Measurements from ENCODE around the gene ACAD8.
"Not testable (repeated sequence)": the region's sequence is repeated elsewhere in the genome, so short reads cannot be mapped to it uniquely, and the experiment has no call there.

ACAD8 gene

GRCh38 chr11:134283461-134284230 is 30.3 kb downstream of the ACAD8 start:
- TF ChIP-seq, protein P1, sequence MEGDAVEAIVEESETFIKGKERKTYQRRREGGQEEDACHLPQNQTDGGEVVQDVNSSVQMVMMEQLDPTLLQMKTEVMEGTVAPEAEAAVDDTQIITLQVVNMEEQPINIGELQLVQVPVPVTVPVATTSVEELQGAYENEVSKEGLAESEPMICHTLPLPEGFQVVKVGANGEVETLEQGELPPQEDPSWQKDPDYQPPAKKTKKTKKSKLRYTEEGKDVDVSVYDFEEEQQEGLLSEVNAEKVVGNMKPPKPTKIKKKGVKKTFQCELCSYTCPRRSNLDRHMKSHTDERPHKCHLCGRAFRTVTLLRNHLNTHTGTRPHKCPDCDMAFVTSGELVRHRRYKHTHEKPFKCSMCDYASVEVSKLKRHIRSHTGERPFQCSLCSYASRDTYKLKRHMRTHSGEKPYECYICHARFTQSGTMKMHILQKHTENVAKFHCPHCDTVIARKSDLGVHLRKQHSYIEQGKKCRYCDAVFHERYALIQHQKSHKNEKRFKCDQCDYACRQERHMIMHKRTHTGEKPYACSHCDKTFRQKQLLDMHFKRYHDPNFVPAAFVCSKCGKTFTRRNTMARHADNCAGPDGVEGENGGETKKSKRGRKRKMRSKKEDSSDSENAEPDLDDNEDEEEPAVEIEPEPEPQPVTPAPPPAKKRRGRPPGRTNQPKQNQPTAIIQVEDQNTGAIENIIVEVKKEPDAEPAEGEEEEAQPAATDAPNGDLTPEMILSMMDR (IDR thresholded peaks at IDR 0.05; ENCODE audit: low read depth, low read length), result no peak
- DNase-seq (ENCODE audit: extremely low read depth, low read depth), result no peak

GRCh38 chr11:134284349-134284748 is 31.0 kb downstream of the ACAD8 start:
- not testable (repeated sequence) for DNase-seq (ENCODE audit: extremely low read depth, low read depth)

GRCh38 chr11:134287561-134287960 is 34.2 kb downstream of the ACAD8 start:
- TF ChIP-seq, protein P1 (IDR thresholded peaks at IDR 0.05; ENCODE audit: low read depth, low read length), result no peak
- DNase-seq (ENCODE audit: extremely low read depth, low read depth), result no peak

DNA sequence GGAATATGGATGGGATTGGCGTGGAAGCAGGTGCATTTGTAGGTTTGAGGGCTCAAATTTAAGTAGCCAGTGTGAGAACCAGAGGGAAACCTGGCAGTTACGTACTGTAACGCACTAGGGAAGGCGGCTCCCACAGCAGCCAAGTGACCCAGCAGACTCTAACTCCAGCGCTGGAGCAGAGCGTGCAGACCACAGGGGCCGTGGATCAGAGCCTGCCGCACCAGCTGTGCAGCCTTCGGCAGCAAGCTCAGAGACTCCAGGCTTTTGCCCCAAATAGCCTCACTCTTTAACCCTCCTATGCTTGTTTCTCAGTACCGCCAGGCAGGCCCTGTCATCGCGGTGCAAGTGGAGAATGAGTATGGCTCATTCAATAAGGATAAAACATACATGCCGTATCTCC is 35.1 kb downstream of the ACAD8 start:
- DNase-seq (ENCODE audit: extremely low read depth, low read depth), result no peak
- TF ChIP-seq, protein P1 (IDR thresholded peaks at IDR 0.05; ENCODE audit: low read depth, low read length), result no peak

DNA sequence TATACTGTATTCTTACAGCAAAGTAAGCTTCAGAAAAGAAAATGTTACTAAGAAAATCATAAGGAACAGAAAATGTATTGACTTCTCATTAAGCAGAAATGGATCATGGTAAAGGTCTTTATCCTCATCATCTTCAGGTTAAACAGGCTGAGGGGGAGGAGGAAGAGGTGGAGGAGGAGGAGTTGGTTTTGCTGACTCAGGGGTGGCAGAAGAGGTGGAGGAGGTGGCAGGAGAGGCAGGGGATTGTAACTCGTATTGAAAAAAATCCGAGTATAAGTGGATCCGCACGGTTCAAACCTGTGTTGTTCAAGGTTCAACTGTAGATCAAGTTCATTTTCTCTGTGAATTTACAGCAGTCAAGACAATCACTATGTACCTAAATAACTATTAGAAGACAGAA is 35.8 kb downstream of the ACAD8 start:
- no peak for DNase-seq (ENCODE audit: extremely low read depth, low read depth)
- TF ChIP-seq, protein P1 (IDR thresholded peaks at IDR 0.05; ENCODE audit: low read depth, low read length), result no peak

DNA sequence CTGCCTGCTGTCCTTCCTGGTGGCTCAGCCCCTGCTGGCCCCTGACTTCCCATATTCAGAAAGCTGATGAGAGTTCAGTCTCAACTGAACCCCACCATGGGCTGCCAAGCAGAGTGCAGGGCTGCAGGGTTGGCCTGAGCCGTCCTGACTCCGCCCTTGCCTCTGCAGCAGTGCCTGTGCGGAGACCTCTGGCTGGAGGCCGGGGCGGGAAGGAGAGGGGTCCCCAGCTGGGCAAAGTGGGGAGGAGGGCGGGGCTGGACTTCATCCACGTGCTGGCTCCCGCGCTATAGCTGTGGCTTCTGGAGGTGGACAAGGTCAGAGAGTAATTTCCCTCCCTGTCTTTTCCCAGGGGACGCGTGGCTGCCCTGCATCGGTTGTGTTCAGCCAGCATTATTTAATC is 36.4 kb downstream of the ACAD8 start:
- TF ChIP-seq, protein P1 (IDR thresholded peaks at IDR 0.05; ENCODE audit: low read depth, low read length), result no peak
- DNase-seq (ENCODE audit: extremely low read depth, low read depth), result no peak

DNA sequence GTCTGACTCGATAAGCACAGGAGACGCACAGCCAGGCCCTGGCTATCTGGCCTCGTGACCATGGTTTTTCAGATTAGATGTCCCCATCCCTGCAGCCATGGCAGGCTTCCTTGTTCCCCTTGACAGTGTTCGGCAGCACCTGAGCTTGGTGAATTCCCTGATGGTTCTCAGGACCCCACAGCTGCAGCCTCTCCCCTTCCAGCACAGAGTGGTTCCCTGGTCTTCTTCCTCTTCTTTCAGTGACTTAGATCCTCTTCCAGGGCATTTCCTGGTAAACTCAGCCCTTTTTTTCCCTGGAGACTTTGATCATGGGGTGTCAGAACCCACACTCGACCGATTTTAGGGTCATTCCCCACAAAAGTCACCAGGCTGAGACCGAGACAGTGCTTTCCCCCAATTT is 37.3 kb downstream of the ACAD8 start:
- TF ChIP-seq, protein P1 (IDR thresholded peaks at IDR 0.05; ENCODE audit: low read depth, low read length), result no peak
- DNase-seq (ENCODE audit: extremely low read depth, low read depth), result no peak

DNA sequence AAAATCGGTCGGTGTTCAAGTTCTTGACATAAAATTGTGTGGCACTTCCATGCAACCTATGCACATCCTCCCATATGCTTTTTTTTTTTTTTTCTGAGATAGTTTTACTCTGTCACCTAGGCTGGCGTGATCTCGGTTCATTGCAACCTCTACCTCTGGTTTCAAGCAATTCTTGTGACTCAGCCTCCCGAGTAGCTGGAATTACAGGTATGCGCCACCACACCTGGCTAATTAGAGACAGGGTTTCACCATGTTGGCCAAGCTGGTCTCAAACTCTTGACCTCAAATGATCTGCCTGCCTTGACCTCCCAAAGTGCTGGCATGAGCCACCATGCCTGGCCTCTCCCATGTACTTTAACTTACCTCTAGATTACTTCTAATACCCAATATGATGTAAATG is 37.8 kb downstream of the ACAD8 start:
- TF ChIP-seq, protein P1 (IDR thresholded peaks at IDR 0.05; ENCODE audit: low read depth, low read length), result no peak
- DNase-seq (ENCODE audit: extremely low read depth, low read depth), result no peak
